GM12878 (cell line): ENCODE data around the gene MPV17L. TPM values are rescaled to one million over a fixed set of nuclear protein-coding genes. Genes with fewer than 3 reads are reported as not detected.
"Not testable (repeated sequence)": the region's sequence is repeated elsewhere in the genome, so short reads cannot be mapped to it uniquely, and the experiment has no call there.

Experiments used
- ATAC-seq: fragments of 200-7000 bp; cut with Tn5 transposase; 3 replicates; pipeline ENCODE4 v1.9.1; 2020; ENCODE audit warnings: mild to moderate bottlenecking, moderate library complexity
- BruUV-seq: library from RNA; stranded (reverse); fragments of 400-500 nt; replicated peaks from 2 replicates; lab custom pipeline; 2021; lab: Mats Ljungman, UMichigan
- CTCF ChIA-PET: fragments of 300-600 bp; sonication (Branson Sonifier 250); formaldehyde crosslinking; extraction: SDS; loops from one replicate; lab custom pipeline; 2021; ENCODE audit warnings: inconsistent platforms; lab: Yijun Ruan, JAX
- POLR2A ChIA-PET: fragments of 350-600 bp; formaldehyde crosslinking; extraction: SDS; loops from one replicate; lab custom pipeline; 2021; ENCODE audit warnings: inconsistent platforms; lab: Charles Lee
- RAD21 ChIA-PET: fragments of 300-600 bp; sonication (Branson Sonifier 250); formaldehyde crosslinking; loops from one replicate; lab custom pipeline; 2023; ENCODE audit warnings: antibody characterized with exemption; ENCODE audit not compliant: unreplicated experiment; lab: Charles Lee
- SMC1A ChIA-PET: fragments of 300-600 bp; sonication (Branson Sonifier 250); formaldehyde crosslinking; loops from one replicate; lab custom pipeline; 2023; ENCODE audit not compliant: unreplicated experiment, uncharacterized antibody; lab: Charles Lee
- DNase-seq: peaks from one replicate; pipeline ENCODE4 v3.0.0-alpha.2; 2011; ENCODE audit warnings: low read depth, low spot score
- FAIRE-seq: peaks from 3 replicates; lab custom pipeline; 2011; peaks lifted over from hg19 to GRCh38; lab: Jason Lieb, UNC
- H2AFZ ChIP-seq: 2 replicates; pipeline ENCODE4 v1.6.0; 2011; ENCODE audit warnings: low read depth, low read length, control low read depth; ENCODE audit not compliant: control insufficient read depth
- H3K27ac ChIP-seq: 2 replicates; pipeline ENCODE4 v1.5.1; 2011; ENCODE audit warnings: control low read depth; ENCODE audit not compliant: control insufficient read depth, insufficient read depth
- H3K27me3 ChIP-seq, 2 experiments: replicated peaks in 1 of 2; 2 replicates each; pipeline versions ENCODE4 v1.6.0 to v1.6.1; 2011; ENCODE audit warnings: low read length in 1 of 2; ENCODE audit not compliant: control insufficient read depth in 2 of 2, insufficient read depth in 2 of 2
- H3K36me3 ChIP-seq, 2 experiments: 2 replicates each; pipeline ENCODE4 v1.5.1; 2011; ENCODE audit warnings: low read length in 1 of 2; ENCODE audit not compliant: control insufficient read depth in 2 of 2, insufficient read depth in 2 of 2
- H3K4me1 ChIP-seq: 2 replicates; pipeline ENCODE4 v1.6.1; 2011; ENCODE audit warnings: mild to moderate bottlenecking, low read length, moderate library complexity, mixed read lengths; ENCODE audit not compliant: control insufficient read depth, insufficient read depth
- H3K4me2 ChIP-seq: 2 replicates; pipeline ENCODE4 v1.6.0; 2011; ENCODE audit warnings: control low read depth; ENCODE audit not compliant: control insufficient read depth, insufficient read depth
- H3K4me3 ChIP-seq: fragments of 200-600 bp; sonication (generic); 2 replicates; pipeline ENCODE4 v1.5.1; 2016
- H3K79me2 ChIP-seq: 2 replicates; pipeline ENCODE4 v1.6.0; 2011; ENCODE audit warnings: low read length; ENCODE audit not compliant: control insufficient read depth, insufficient read depth
- H3K9ac ChIP-seq: 2 replicates; pipeline ENCODE4 v1.8.0; 2011; ENCODE audit warnings: low read length, control low read depth, mixed read lengths; ENCODE audit not compliant: control insufficient read depth, insufficient read depth
- H3K9me3 ChIP-seq: replicated peaks from 3 replicates; pipeline ENCODE4 v1.5.1; 2011; ENCODE audit warnings: mild to moderate bottlenecking, low read length; ENCODE audit not compliant: control insufficient read depth, insufficient read depth
- H4K20me1 ChIP-seq: 2 replicates; pipeline ENCODE4 v1.6.0; 2011; ENCODE audit not compliant: control insufficient read depth, insufficient read depth
- CBFB ChIP-seq: IDR thresholded peaks from 2 replicates; pipeline ENCODE4 v1.6.1; 2016; ENCODE audit warnings: antibody characterized with exemption, low read depth
- E2F4 ChIP-seq: IDR thresholded peaks from 2 replicates; pipeline ENCODE4 v1.6.1; 2012; ENCODE audit warnings: low read depth, low read length, improper control_type of control experiment
- ESRRA ChIP-seq: IDR thresholded peaks from 2 replicates; pipeline ENCODE4 v1.6.1; 2012; ENCODE audit warnings: mild to moderate bottlenecking, low read length, improper control_type of control experiment
- EZH2 ChIP-seq: IDR thresholded peaks from 2 replicates; pipeline ENCODE4 v1.6.1; 2012; ENCODE audit warnings: low read depth, mild to moderate bottlenecking, control low read depth, inconsistent platforms, low read length, borderline replicate concordance; ENCODE audit not compliant: control insufficient read depth
- RUNX3 ChIP-seq: IDR thresholded peaks from 2 replicates; pipeline ENCODE4 v1.6.1; 2012; ENCODE audit warnings: low read length, inconsistent platforms
- SIX5 ChIP-seq: IDR thresholded peaks from 2 replicates; pipeline ENCODE4 v1.6.1; 2011; ENCODE audit warnings: mild to moderate bottlenecking, low read depth, low read length, moderate library complexity; ENCODE audit not compliant: severe bottlenecking
- ZNF622 ChIP-seq: fragments of 450-650 bp; IDR thresholded peaks from 2 replicates; pipeline ENCODE4 v1.6.1; 2017; ENCODE audit warnings: mild to moderate bottlenecking, inconsistent platforms
- ZZZ3 ChIP-seq: IDR thresholded peaks from 2 replicates; pipeline ENCODE4 v1.6.1; 2011; ENCODE audit warnings: low read depth; ENCODE audit not compliant: control insufficient read depth, insufficient read length
- WGBS: methylation state at CpG from one replicate; pipeline ENCODE4 v1.1.6; 2016; ENCODE audit warnings: low lambda C conversion rate; ENCODE audit not compliant: insufficient replicate concordance, insufficient coverage; ENCODE audit errors: missing lambda C conversion rate; 5-methylcytosine and 5-hydroxymethylcytosine counted together
- in situ Hi-C: fragments of 300-500 bp; cut with MboI; formaldehyde crosslinking; loops from 9 replicates; pipeline ENCODE4 v1.14.3; 2018; ENCODE audit warnings: mixed read lengths
- intact Hi-C: fragments of 100-400 bp; cut with micrococcal nuclease; formaldehyde crosslinking; loops from one replicate; pipeline ENCODE4 v1.14.2; 2022; ENCODE audit not compliant: unreplicated experiment
- polyA plus RNA-seq, 11 experiments: library from polyadenylated mRNA; depleted of rRNA in 4 of 11; unstranded in 6 of 11; stranded (reverse) in 5 of 11; fragments of >200 nt; fragmentation: Nextera tagmentation in 4 of 11; fragmentation: Illumina TruSeq in 1 of 11; extraction: Ambion mirVana in 4 of 11; extraction: Trizol in 1 of 11; gene quantifications; 1 replicate in 1 of 11; 2 replicates in 10 of 11; pipeline versions ENCODE4 v1.2.1 to v1.2.3, GENCODE V29; 2011 to 2016; ENCODE audit warnings: inconsistent platforms in 2 of 11, missing spikeins in 2 of 11, low read depth in 1 of 11
- total RNA-seq, 4 experiments: library from RNA; depleted of rRNA in 3 of 4; stranded (reverse); fragments of >200 nt in 3 of 4; fragmentation: Illumina TruSeq in 1 of 4; extraction: Trizol in 1 of 4; gene quantifications; 2 replicates each; pipeline versions ENCODE4 v1.2.1 to v1.2.3, GENCODE V29; 2013 to 2021

MPV17L gene
- total and polyA plus RNA-seq, 10 of the 15 experiments (the other 5 are each of a cell fraction or from before 2014, with no cell fraction given) = 0.02 to 0.10 (median 0.05) TPM; not detected in 5

GRCh38 chr16:15418206-15418605, 22.7 kb downstream of the MPV17L start:
- Histone ChIP-seq H3K4me3 (no peak overlapping the region), H2AFZ (no peak overlapping the region), H3K27me3 (no peaks in the 10 kb centered on the region), H3K36me3 (no peaks in the 10 kb centered on the region), H3K4me1 (no peaks in the 10 kb centered on the region), H4K20me1 (no peaks in the 10 kb centered on the region), H3K79me2 (no peaks in the 10 kb centered on the region), H3K4me2 (no peak overlapping the region), H3K9ac (no peak overlapping the region), H3K27ac (no peak overlapping the region)
- DNase-seq = no peak
- 33% methylated on average over 3 of the region's 3 CpGs for WGBS
- no peak for ATAC-seq
- no peak for FAIRE-seq
- in situ Hi-C loops (loop anchor here (25.0 kb wide), 1 partner anchor 606 kb away; no protein-coding TSS in a partner anchor), intact Hi-C loops (no loop called here)
- SMC1A ChIA-PET = no interaction called here
- no TSS peak for BruUV-seq
- CTCF ChIA-PET = interaction anchor here (0.6 kb wide), 1 partner anchor 366 kb away, joined by 3 read pairs; no protein-coding TSS in a partner anchor
- no peak for TF ChIP-seq ZZZ3
- TF ChIP-seq RUNX3 = no peak
- no peak for TF ChIP-seq EZH2
- TF ChIP-seq ZNF622 = no peak
- TF ChIP-seq SIX5 = no peak
- no peak for TF ChIP-seq ESRRA
- TF ChIP-seq CBFB = no peak
- no peak for TF ChIP-seq E2F4
- TF ChIP-seq, all 136 proteins: peak for 0
- no peaks in the 10 kb centered on the region for H3K9me3 ChIP-seq
- ChIA-PET RAD21 (no interaction called here), POLR2A (no interaction called here)

- H4K20me1 ChIP-seq, H3K27ac ChIP-seq, H3K4me3 ChIP-seq, FAIRE-seq, H3K4me2 ChIP-seq, BruUV-seq, H2AFZ ChIP-seq, RAD21 ChIA-PET, ATAC-seq, POLR2A ChIA-PET, H3K4me1 ChIP-seq, H3K79me2 ChIP-seq, DNase-seq, H3K36me3 ChIP-seq, H3K9ac ChIP-seq, H3K27me3 ChIP-seq, H3K9me3 ChIP-seq: not testable (repeated sequence)
- in situ Hi-C loops = loop anchor here (25.0 kb wide), 1 partner anchor 609 kb away; no protein-coding TSS in a partner anchor
- CTCF ChIA-PET = interaction anchor here (0.7 kb wide), 1 partner anchor 21 kb away, joined by 3 read pairs; no protein-coding TSS in a partner anchor
- intact Hi-C loops = loop anchor here (10.0 kb wide), 1 partner anchor 283 kb away; no protein-coding TSS in a partner anchor
- SMC1A ChIA-PET = interaction anchor here (1.1 kb wide), 1 partner anchor 17 kb away, joined by 3 read pairs; no protein-coding TSS in a partner anchor
- WGBS = 35% methylated on average over 5 of the region's 5 CpGs
These were observed 26.1 kb downstream of the MPV17L start for GRCh38 chr16:15421696-15422095.
